Nephron (organoid): ENCODE results near the gene MOCS1.

ENCODE experiments used
- H3K27ac Mint-ChIP-seq, 3 experiments: 2 replicates each; pipeline ENCODE4 v1.8.0; 2020; ENCODE audit warnings: mixed read lengths in 3 of 3, mild to moderate bottlenecking in 2 of 3, moderate library complexity in 1 of 3
- H3K27me3 Mint-ChIP-seq: 2 replicates; pipeline ENCODE4 v1.8.0; 2021; ENCODE audit warnings: low read depth, mild to moderate bottlenecking, moderate library complexity, mixed read lengths
- H3K36me3 Mint-ChIP-seq: 2 replicates; pipeline ENCODE4 v1.8.0; 2020; ENCODE audit warnings: low read depth, mixed read lengths
- H3K4me1 Mint-ChIP-seq: 2 replicates; pipeline ENCODE4 v1.8.0; 2020; ENCODE audit warnings: mixed read lengths
- H3K4me3 Mint-ChIP-seq, 3 experiments: 2 replicates each; pipeline ENCODE4 v1.8.0; 2020; ENCODE audit warnings: mild to moderate bottlenecking in 3 of 3, mixed read lengths in 3 of 3, moderate library complexity in 2 of 3
- H3K9me3 Mint-ChIP-seq: 2 replicates; pipeline ENCODE4 v1.8.0; 2020; ENCODE audit warnings: mixed read lengths
- TF ChIP-seq, protein P1 (sequence below), 3 experiments: fragments of 200-600 bp; sonication (generic); IDR thresholded peaks; one replicate each; pipeline ENCODE4 v1.5.0; 2021; ENCODE audit warnings: antibody characterized with exemption in 3 of 3; ENCODE audit not compliant: unreplicated experiment in 3 of 3

The MOCS1 gene

DNA sequence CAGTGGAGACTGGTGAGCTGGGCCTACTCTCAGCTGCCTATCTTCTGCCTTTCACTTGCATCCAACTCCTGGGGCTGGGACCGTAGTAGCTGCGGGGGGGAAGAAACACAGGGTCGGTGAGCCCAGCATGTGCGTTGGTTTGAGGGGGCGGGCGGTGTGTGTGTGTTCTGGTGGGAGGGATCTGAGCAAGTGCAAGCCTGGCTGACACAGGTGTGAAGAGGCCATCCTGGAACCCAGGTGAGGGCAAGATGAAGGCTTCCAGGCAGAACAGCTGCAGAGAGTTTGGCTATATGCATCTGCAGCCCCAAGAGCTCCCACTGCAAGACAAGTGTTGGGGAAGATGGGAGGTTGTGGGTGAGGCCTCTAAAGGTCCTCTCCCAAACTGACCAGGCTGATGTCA is 30.6 kb downstream of the MOCS1 start:
- no peak overlapping the region for H3K4me3 Mint-ChIP-seq
- H3K27ac Mint-ChIP-seq = no peak overlapping the region
- no peaks in the 10 kb centered on the region for H3K4me1 Mint-ChIP-seq
- H3K27me3 Mint-ChIP-seq = peaks cover 4% of the 10 kb centered on the region
- TF ChIP-seq, protein P1, sequence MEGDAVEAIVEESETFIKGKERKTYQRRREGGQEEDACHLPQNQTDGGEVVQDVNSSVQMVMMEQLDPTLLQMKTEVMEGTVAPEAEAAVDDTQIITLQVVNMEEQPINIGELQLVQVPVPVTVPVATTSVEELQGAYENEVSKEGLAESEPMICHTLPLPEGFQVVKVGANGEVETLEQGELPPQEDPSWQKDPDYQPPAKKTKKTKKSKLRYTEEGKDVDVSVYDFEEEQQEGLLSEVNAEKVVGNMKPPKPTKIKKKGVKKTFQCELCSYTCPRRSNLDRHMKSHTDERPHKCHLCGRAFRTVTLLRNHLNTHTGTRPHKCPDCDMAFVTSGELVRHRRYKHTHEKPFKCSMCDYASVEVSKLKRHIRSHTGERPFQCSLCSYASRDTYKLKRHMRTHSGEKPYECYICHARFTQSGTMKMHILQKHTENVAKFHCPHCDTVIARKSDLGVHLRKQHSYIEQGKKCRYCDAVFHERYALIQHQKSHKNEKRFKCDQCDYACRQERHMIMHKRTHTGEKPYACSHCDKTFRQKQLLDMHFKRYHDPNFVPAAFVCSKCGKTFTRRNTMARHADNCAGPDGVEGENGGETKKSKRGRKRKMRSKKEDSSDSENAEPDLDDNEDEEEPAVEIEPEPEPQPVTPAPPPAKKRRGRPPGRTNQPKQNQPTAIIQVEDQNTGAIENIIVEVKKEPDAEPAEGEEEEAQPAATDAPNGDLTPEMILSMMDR (IDR thresholded peaks at IDR 0.05; ENCODE audit: unreplicated experiment in 3 of 3) = no peak
- H3K9me3 Mint-ChIP-seq = no peaks in the 10 kb centered on the region
- peaks cover 29% of the 10 kb centered on the region for H3K36me3 Mint-ChIP-seq

DNA sequence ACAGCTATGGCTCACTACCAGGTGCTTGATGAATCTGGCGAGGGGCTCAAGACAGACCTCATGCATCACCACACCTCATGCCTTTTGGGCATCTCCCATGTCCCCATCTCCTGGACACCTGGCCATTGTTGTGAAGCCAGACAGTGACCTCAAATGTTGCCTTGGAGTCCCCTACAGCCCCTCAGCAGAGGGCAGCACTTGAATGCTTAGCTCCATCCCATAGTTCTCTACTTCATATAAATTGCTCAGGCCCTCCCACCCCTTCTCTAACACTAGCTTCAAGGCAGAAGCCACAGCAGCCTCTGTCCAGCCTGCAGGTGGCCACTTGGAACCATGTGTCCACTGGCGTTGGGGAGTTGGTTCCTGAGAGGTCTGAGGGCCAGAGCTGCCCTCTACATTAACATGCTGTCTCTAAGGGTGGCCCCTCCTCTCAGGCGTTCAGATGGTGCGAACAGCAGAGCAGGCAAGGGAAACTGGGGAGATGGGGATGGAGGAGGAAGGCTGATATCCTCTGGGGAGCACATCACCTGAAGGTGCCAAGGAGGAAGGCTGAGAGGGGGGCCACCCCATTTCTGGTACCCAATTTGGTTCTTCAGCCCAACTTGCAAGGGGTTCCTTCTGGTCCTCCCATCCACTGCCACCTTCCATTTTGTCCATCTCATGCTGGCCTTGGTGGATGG is 31.3 kb downstream of the MOCS1 start:
- no peaks in the 10 kb centered on the region for H3K4me1 Mint-ChIP-seq
- TF ChIP-seq, protein P1 (IDR thresholded peaks at IDR 0.05; ENCODE audit: unreplicated experiment in 3 of 3) = no peak
- no peak overlapping the region for H3K27ac Mint-ChIP-seq
- peaks cover 29% of the 10 kb centered on the region for H3K36me3 Mint-ChIP-seq
- H3K9me3 Mint-ChIP-seq = no peaks in the 10 kb centered on the region
- H3K4me3 Mint-ChIP-seq = no peak overlapping the region
- H3K27me3 Mint-ChIP-seq = peaks cover 4% of the 10 kb centered on the region

DNA sequence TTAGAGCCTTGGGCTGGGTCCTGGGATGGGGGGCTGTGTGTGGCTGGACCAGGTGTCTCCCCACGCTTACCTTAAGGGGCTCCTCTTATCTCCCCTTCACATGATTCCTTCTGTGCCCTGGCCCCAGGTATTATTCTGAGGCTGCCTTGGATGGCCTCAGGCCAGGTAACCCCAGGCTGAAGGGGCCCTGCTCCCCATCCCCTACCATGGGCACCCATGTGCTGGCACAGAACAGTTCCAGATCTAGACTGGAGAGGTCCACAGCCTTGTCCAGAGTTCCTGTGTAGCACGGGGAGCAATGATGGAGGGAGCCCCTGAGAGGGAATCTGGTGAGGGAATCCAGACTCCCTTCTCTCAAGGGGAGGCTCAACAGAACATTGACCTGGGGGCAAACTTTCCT is 32.1 kb downstream of the MOCS1 start:
- TF ChIP-seq, protein P1 (IDR thresholded peaks at IDR 0.05; ENCODE audit: unreplicated experiment in 3 of 3) = no peak
- Mint-ChIP-seq H3K27me3 (peaks cover 4% of the 10 kb centered on the region), H3K4me3 (no peak overlapping the region), H3K4me1 (no peaks in the 10 kb centered on the region), H3K9me3 (no peaks in the 10 kb centered on the region), H3K36me3 (peaks cover 30% of the 10 kb centered on the region), H3K27ac (no peak overlapping the region)

DNA sequence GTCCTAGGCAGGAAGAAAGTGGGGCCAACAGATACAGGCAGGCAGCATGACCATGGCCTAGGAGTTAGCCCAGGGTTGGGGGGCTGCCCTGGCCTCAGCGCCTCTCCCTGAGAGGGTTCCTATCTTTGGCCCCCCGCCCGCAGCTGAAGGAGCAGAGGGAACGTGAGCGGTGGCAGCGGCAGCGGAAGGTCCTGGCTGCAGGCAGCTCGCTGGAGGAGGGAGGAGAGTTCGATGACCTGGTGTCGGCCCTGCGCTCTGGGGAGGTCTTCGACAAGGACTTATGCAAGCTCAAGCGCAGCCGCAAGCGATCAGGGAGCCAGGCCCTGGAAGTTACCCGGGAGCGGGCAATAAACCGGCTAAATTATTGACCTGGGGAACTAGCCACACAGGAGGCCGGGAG is 32.6 kb downstream of the MOCS1 start:
- H3K4me1 Mint-ChIP-seq = no peaks in the 10 kb centered on the region
- no peak overlapping the region for H3K27ac Mint-ChIP-seq
- peaks cover 4% of the 10 kb centered on the region for H3K27me3 Mint-ChIP-seq
- peaks cover 28% of the 10 kb centered on the region for H3K36me3 Mint-ChIP-seq
- H3K9me3 Mint-ChIP-seq = no peaks in the 10 kb centered on the region
- TF ChIP-seq, protein P1 (IDR thresholded peaks at IDR 0.05; ENCODE audit: unreplicated experiment in 3 of 3) = no peak
- H3K4me3 Mint-ChIP-seq = no peak overlapping the region

DNA sequence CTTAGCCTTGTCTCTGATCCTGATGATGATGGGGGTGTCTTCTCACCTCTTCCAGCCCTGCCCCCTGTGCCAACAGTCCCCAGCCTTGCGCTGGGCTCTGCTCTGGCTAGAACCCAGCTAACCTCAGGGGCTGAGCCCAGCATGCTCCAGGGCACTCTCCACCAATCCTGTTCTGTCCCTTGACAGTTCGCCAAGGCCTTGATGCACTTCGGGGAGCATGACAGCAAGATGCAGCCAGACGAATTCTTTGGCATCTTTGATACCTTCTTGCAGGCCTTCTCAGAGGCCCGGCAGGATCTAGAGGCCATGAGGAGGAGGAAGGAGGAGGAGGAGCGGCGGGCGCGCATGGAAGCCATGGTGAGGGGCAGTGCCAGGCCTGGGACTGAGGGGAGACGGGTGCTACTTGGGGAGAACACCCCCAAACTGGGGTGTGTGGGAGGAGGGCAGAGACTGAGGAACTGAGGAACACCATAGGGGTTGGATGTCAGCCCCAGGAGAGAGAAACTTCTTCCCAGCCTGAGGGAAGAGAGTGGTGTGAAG is 33.1 kb downstream of the MOCS1 start:
- TF ChIP-seq, protein P1 (IDR thresholded peaks at IDR 0.05; ENCODE audit: unreplicated experiment in 3 of 3) = no peak
- Mint-ChIP-seq H3K4me1 (no peaks in the 10 kb centered on the region), H3K27ac (no peak overlapping the region), H3K4me3 (no peak overlapping the region), H3K27me3 (peaks cover 4% of the 10 kb centered on the region), H3K9me3 (no peaks in the 10 kb centered on the region), H3K36me3 (peaks cover 28% of the 10 kb centered on the region)
